ENCODE measurements around the gene DENND1B.
A peak's percentile ranks its signal among the peaks of the same experiment; 100 is the strongest.

Gene DENND1B

DNA sequence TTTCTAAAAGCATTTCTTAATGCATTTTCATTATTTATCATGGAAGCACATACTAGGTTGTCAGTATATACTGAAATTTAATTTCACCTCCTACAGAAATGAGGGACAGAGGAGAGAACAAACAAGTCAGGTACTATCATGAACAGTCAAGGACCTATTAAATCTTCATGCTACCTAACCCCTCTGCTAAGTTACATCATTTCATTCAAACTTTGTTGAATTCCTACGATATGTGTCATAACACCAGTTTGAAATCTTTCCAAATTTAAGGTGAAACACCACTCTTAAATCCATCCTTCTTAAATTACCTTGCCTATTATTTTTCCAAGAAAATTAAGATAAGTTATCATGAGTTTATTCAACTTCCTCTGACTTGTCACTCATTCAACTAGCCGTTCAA is 78.9 kb downstream of the DENND1B start:
- Histone ChIP-seq H3K4me3 (ENCODE audit: low read length) (no peak overlapping the region), H3K9ac (ENCODE audit: low read length) (no peak overlapping the region), H3K9me3 (ENCODE audit: control insufficient read depth, low read length) (no peaks in the 10 kb centered on the region), H3K4me1 (ENCODE audit: control insufficient read depth, insufficient read depth, low read length) (no peaks in the 10 kb centered on the region), H3K27me3 (replicated peaks; ENCODE audit: control insufficient read depth, insufficient read depth, low read length) (no peaks in the 10 kb centered on the region), H3K36me3 (ENCODE audit: control insufficient read depth, insufficient read depth, low read length, severe bottlenecking) (no peaks in the 10 kb centered on the region)
- peak; percentile 7 for DNase-seq (ENCODE audit: low read depth)

DNA sequence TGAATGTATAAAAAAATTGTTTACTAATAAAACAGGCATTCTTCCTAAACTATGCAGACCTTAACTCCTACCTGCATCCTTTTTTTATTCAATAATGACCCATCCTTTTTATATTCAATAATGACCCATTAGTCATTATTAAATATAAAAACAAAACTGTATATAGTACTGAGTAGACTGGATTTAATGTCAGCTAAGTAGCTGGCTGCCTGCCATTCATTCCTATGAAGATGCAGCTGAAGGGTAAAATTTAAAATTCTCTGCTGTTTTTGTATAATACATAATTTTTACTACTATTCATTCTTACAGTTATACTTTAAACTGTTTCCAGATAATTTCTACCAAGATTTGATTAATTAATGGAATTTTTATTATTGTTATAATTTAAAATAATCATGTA is 79.3 kb downstream of the DENND1B start:
- no peaks in the 10 kb centered on the region for H3K36me3 ChIP-seq (ENCODE audit: control insufficient read depth, insufficient read depth, low read length, severe bottlenecking)
- peak; percentile 31 for DNase-seq (ENCODE audit: low read depth)
- no peaks in the 10 kb centered on the region for H3K27me3 ChIP-seq (replicated peaks; ENCODE audit: control insufficient read depth, insufficient read depth, low read length)
- no peaks in the 10 kb centered on the region for H3K4me1 ChIP-seq (ENCODE audit: control insufficient read depth, insufficient read depth, low read length)
- no peak overlapping the region for H3K9ac ChIP-seq (ENCODE audit: low read length)
- no peak overlapping the region for H3K4me3 ChIP-seq (ENCODE audit: low read length)
- no peaks in the 10 kb centered on the region for H3K9me3 ChIP-seq (ENCODE audit: control insufficient read depth, low read length)

DNA sequence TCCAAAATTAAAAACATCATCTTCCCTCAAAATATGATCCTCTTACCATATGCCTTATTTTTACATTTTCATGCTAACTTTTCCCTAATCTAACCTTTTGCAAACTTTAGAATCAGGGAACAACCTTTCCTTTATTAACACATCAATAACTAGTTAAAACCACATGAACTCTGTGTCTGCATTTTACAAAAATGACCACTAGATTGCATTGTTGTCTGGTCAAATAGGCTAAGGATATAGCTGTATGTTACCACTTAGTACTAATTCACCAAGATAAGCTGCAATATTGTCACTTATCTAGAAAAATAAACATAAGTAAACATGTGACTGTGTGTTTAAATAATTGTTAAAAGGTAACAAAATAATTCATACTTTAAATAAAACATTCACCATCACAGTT is 82.3 kb downstream of the DENND1B start:
- H3K4me1 ChIP-seq (ENCODE audit: control insufficient read depth, insufficient read depth, low read length), result no peaks in the 10 kb centered on the region
- DNase-seq (ENCODE audit: low read depth), result peak; percentile 51
- peaks cover 7% of the 10 kb centered on the region for H3K9me3 ChIP-seq (ENCODE audit: control insufficient read depth, low read length)
- H3K27me3 ChIP-seq (replicated peaks; ENCODE audit: control insufficient read depth, insufficient read depth, low read length), result no peaks in the 10 kb centered on the region
- H3K9ac ChIP-seq (ENCODE audit: low read length), result no peak overlapping the region
- H3K4me3 ChIP-seq (ENCODE audit: low read length), result no peak overlapping the region
- H3K36me3 ChIP-seq (ENCODE audit: control insufficient read depth, insufficient read depth, low read length, severe bottlenecking), result no peaks in the 10 kb centered on the region

DNA sequence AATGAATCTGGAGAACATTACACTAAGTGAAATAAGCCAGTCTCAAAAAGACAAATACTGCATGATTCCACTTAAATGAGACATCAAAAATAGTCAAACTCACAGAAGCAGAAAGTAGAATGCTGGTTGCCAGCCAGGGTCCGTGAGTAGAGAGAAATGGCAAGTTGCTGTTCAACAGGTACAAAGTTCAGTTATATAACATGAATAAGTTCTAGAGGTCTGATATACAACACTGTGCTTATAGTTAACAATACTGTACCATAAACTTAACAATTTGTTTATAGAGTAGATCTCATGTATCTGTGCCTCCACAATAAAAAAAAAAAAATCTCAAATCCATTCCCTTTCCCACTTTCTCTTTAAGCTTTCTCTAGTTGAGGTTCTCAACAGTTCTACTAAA is 83.5 kb downstream of the DENND1B start:
- H3K27me3 ChIP-seq (replicated peaks; ENCODE audit: control insufficient read depth, insufficient read depth, low read length), result no peaks in the 10 kb centered on the region
- H3K4me3 ChIP-seq (ENCODE audit: low read length), result no peak overlapping the region
- no peaks in the 10 kb centered on the region for H3K4me1 ChIP-seq (ENCODE audit: control insufficient read depth, insufficient read depth, low read length)
- H3K36me3 ChIP-seq (ENCODE audit: control insufficient read depth, insufficient read depth, low read length, severe bottlenecking), result no peaks in the 10 kb centered on the region
- DNase-seq (ENCODE audit: low read depth), result no peak
- H3K9ac ChIP-seq (ENCODE audit: low read length), result no peak overlapping the region
- peaks cover 12% of the 10 kb centered on the region for H3K9me3 ChIP-seq (ENCODE audit: control insufficient read depth, low read length)

DNA sequence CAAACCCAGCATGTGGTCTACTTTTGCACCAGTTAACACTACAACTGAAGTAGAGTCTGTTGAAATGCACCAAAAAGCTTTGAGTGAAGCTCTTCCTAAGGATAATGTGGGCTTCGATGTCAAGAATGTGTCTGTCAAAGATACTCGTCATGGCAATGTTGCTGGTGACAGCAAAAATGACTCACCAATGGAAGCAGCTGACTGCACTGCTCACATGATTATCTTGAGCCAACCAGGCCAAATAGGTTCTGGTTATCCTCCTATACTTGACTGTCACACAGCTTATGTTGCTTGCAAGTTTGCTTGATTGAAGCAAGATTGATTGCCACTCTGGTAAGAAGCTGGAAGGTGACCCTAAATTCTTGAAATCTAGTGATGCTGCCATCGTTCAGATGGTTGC is 85.2 kb downstream of the DENND1B start:
- DNase-seq (ENCODE audit: low read depth), result no peak
- Histone ChIP-seq H3K9ac (ENCODE audit: low read length) (no peak overlapping the region), H3K27me3 (replicated peaks; ENCODE audit: control insufficient read depth, insufficient read depth, low read length) (no peaks in the 10 kb centered on the region), H3K4me3 (ENCODE audit: low read length) (no peak overlapping the region), H3K4me1 (ENCODE audit: control insufficient read depth, insufficient read depth, low read length) (peaks cover 6% of the 10 kb centered on the region), H3K9me3 (ENCODE audit: control insufficient read depth, low read length) (peaks cover 12% of the 10 kb centered on the region), H3K36me3 (ENCODE audit: control insufficient read depth, insufficient read depth, low read length, severe bottlenecking) (no peaks in the 10 kb centered on the region)

DNA sequence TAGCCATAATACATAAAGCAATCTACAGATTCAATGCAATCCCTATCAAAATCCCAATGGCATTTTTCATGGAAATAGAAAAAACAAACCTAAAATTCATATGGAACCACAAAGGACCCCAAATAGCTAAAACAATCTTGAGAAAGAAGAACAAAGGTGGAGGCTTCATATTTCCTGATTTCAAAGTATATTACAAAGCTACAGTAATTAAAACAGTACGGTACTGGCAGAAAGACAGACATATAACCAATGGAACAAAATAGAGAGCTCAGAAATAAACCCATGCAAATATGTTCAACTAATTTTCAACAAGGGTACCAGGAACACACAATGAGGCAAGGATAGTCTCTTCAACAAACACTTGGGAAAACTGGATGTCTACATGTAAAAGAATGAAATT is 87.0 kb downstream of the DENND1B start:
- Histone ChIP-seq H3K4me1 (ENCODE audit: control insufficient read depth, insufficient read depth, low read length) (peaks cover 6% of the 10 kb centered on the region), H3K27me3 (replicated peaks; ENCODE audit: control insufficient read depth, insufficient read depth, low read length) (no peaks in the 10 kb centered on the region), H3K9me3 (ENCODE audit: control insufficient read depth, low read length) (peaks cover 12% of the 10 kb centered on the region), H3K9ac (ENCODE audit: low read length) (no peak overlapping the region), H3K36me3 (ENCODE audit: control insufficient read depth, insufficient read depth, low read length, severe bottlenecking) (no peaks in the 10 kb centered on the region), H3K4me3 (ENCODE audit: low read length) (no peak overlapping the region)
- DNase-seq (ENCODE audit: low read depth), result no peak

DNA sequence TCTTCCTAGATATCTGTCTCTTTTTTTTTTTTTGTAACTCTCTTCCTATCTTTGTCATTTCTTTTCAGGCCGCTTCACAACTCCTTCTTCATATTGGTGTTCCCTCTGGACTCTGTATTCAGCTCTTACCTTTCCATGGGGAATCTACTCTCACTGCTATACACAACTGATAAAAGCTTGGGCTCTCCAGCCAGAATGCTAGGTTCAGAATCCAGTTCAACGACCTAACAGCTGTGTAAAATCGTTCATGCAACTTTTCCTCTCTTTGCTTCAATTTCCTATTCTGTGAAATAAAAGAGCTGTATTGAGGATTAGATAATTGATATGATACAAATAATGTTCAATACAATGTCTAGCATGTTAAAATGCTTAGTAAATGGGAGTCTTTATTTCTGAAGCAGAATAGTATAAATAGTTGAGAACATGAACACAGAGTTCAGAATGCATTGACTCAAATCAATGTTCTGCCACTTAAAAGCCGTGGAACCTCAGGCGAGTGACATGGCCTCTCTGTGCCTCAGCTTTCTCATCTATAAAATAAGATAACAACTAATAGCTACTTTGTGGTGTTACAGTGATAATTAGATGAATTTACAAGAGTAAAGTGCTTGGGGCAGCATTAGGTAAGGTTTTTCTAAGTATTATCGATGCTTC is 88.5 kb downstream of the DENND1B start:
- H3K27me3 ChIP-seq (replicated peaks; ENCODE audit: control insufficient read depth, insufficient read depth, low read length), result no peaks in the 10 kb centered on the region
- H3K36me3 ChIP-seq (ENCODE audit: control insufficient read depth, insufficient read depth, low read length, severe bottlenecking), result no peaks in the 10 kb centered on the region
- H3K9me3 ChIP-seq (ENCODE audit: control insufficient read depth, low read length), result peaks cover 12% of the 10 kb centered on the region
- H3K4me3 ChIP-seq (ENCODE audit: low read length), result no peak overlapping the region
- DNase-seq (ENCODE audit: low read depth), result no peak
- no peak overlapping the region for H3K9ac ChIP-seq (ENCODE audit: low read length)
- peaks cover 6% of the 10 kb centered on the region for H3K4me1 ChIP-seq (ENCODE audit: control insufficient read depth, insufficient read depth, low read length)

DNA sequence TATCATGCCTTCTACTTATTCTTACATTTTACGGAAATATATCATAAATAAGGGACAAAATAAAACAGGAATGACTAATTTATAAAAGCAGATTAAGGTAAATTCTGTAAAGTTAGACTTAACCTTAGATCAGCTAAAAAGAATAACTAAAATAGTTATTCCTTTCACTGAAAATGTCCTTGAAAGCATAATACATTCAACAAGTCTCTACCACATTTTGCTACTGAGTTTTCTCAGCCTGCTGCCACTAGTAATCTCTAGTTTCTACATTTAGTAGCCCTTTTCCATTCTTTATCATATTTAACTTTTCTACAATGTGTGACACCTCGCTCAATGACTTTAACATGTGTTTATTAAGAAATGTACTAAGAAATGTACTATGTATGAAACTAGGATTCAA is 89.0 kb downstream of the DENND1B start:
- H3K36me3 ChIP-seq (ENCODE audit: control insufficient read depth, insufficient read depth, low read length, severe bottlenecking), result no peaks in the 10 kb centered on the region
- H3K9ac ChIP-seq (ENCODE audit: low read length), result no peak overlapping the region
- no peak overlapping the region for H3K4me3 ChIP-seq (ENCODE audit: low read length)
- no peak for DNase-seq (ENCODE audit: low read depth)
- H3K9me3 ChIP-seq (ENCODE audit: control insufficient read depth, low read length), result peaks cover 12% of the 10 kb centered on the region
- H3K27me3 ChIP-seq (replicated peaks; ENCODE audit: control insufficient read depth, insufficient read depth, low read length), result no peaks in the 10 kb centered on the region
- H3K4me1 ChIP-seq (ENCODE audit: control insufficient read depth, insufficient read depth, low read length), result peaks cover 6% of the 10 kb centered on the region

DNA sequence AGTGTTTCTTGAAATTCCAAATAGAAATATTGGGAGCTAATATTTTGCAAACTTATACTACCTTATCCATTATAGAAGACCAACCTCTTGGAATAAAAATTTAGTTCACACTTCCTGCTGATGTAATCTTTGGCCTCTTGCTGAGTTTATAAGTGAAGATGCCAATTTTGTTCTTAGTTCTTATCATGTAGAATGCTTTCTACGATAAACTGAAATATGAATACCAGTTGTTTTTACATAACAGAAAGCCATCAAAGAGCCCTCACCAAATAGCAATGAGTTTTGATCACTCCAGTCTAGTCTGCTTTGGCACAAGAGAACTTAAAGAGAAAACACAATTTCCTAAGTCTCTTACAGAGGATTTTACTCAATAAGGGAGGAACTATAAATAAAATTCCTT is 89.5 kb downstream of the DENND1B start:
- H3K27me3 ChIP-seq (replicated peaks; ENCODE audit: control insufficient read depth, insufficient read depth, low read length), result no peaks in the 10 kb centered on the region
- no peak overlapping the region for H3K4me3 ChIP-seq (ENCODE audit: low read length)
- peak; percentile 24 for DNase-seq (ENCODE audit: low read depth)
- no peak overlapping the region for H3K9ac ChIP-seq (ENCODE audit: low read length)
- peaks cover 12% of the 10 kb centered on the region for H3K9me3 ChIP-seq (ENCODE audit: control insufficient read depth, low read length)
- H3K36me3 ChIP-seq (ENCODE audit: control insufficient read depth, insufficient read depth, low read length, severe bottlenecking), result no peaks in the 10 kb centered on the region
- peaks cover 6% of the 10 kb centered on the region for H3K4me1 ChIP-seq (ENCODE audit: control insufficient read depth, insufficient read depth, low read length)

DNA sequence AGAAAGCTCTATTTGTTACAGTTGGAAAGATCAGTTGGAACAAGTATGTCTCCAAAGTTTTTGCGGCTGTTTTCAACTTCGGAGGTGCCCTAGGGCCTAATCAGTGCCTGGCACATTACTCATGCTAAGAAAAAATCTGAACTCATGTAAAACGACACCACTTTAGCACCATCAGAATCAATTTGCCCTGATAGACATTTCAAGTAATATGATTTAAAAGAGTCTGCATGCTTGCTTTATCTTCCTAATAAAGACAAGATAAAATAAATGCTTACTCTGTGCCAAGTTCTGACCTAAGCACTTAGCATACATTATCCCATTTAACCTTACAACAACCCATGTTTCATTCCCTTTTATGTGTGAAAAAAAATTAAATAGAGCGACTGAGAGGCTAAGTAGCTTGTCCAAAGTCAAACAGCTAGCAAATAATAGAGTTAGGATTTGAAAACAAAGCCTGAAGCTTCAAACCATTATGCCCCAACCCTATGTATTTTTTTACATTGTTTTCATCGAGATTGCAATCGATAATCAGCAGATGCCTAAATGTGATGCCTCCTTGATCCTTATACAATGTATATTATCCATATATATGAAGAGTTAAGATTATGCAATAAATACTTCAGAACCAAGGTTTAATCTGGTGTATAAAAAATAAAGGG is 91.3 kb downstream of the DENND1B start:
- peaks cover 6% of the 10 kb centered on the region for H3K4me1 ChIP-seq (ENCODE audit: control insufficient read depth, insufficient read depth, low read length)
- DNase-seq (ENCODE audit: low read depth), result peak; percentile 48
- H3K9ac ChIP-seq (ENCODE audit: low read length), result no peak overlapping the region
- H3K36me3 ChIP-seq (ENCODE audit: control insufficient read depth, insufficient read depth, low read length, severe bottlenecking), result no peaks in the 10 kb centered on the region
- H3K4me3 ChIP-seq (ENCODE audit: low read length), result no peak overlapping the region
- no peaks in the 10 kb centered on the region for H3K27me3 ChIP-seq (replicated peaks; ENCODE audit: control insufficient read depth, insufficient read depth, low read length)
- H3K9me3 ChIP-seq (ENCODE audit: control insufficient read depth, low read length), result peaks cover 12% of the 10 kb centered on the region

DNA sequence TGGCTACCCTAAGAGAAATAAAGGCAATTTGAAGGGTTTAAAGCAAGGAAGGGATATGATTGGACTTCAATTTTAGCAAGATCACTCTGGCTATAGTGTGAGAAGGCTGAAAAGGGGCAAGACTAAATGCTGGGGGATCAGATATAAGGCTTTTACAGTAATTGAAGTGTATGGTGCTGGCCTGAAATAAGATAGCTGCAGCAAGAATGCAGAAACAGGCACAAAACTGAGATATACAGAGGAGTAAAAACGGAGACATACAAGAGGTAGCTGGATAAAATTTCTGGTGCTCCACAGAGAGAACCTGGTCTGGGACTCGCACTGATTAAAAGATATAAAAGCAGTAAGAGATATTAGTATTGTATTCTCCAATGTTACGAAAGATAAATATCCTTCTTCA is 92.0 kb downstream of the DENND1B start:
- Histone ChIP-seq H3K36me3 (ENCODE audit: control insufficient read depth, insufficient read depth, low read length, severe bottlenecking) (no peaks in the 10 kb centered on the region), H3K4me1 (ENCODE audit: control insufficient read depth, insufficient read depth, low read length) (peaks cover 6% of the 10 kb centered on the region), H3K9me3 (ENCODE audit: control insufficient read depth, low read length) (peaks cover 8% of the 10 kb centered on the region), H3K27me3 (replicated peaks; ENCODE audit: control insufficient read depth, insufficient read depth, low read length) (no peaks in the 10 kb centered on the region), H3K4me3 (ENCODE audit: low read length) (no peak overlapping the region), H3K9ac (ENCODE audit: low read length) (no peak overlapping the region)
- no peak for DNase-seq (ENCODE audit: low read depth)

DNA sequence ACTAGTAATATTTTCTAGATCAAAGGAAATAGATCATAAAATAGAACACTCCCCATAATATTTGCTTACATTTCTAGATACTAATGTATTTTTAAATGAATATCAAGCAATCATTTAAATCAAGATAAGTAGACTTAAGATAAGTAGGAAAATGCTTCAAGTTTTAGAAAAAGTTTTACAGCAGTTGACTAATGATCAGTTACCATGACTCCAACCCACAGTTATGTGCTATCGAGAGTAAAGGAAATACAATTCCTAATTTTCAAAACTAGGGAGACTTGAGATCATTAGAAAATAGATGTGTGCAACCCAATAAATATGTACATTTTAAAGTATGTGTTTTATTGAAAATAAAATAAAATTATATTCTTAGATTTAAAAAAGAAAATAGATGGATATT is 95.0 kb downstream of the DENND1B start:
- H3K4me3 ChIP-seq (ENCODE audit: low read length), result no peak overlapping the region
- H3K9me3 ChIP-seq (ENCODE audit: control insufficient read depth, low read length), result no peaks in the 10 kb centered on the region
- H3K36me3 ChIP-seq (ENCODE audit: control insufficient read depth, insufficient read depth, low read length, severe bottlenecking), result no peaks in the 10 kb centered on the region
- DNase-seq (ENCODE audit: low read depth), result no peak
- H3K9ac ChIP-seq (ENCODE audit: low read length), result no peak overlapping the region
- H3K27me3 ChIP-seq (replicated peaks; ENCODE audit: control insufficient read depth, insufficient read depth, low read length), result no peaks in the 10 kb centered on the region
- peaks cover 9% of the 10 kb centered on the region for H3K4me1 ChIP-seq (ENCODE audit: control insufficient read depth, insufficient read depth, low read length)
